NCI-H82 (cell line): Measurements from ENCODE around the gene MRPS23.

ENCODE experiments used
- DNase-seq: peaks from one replicate; lab custom pipeline; 2025; lab: John Stamatoyannopoulos, UW

The MRPS23 gene

DNA sequence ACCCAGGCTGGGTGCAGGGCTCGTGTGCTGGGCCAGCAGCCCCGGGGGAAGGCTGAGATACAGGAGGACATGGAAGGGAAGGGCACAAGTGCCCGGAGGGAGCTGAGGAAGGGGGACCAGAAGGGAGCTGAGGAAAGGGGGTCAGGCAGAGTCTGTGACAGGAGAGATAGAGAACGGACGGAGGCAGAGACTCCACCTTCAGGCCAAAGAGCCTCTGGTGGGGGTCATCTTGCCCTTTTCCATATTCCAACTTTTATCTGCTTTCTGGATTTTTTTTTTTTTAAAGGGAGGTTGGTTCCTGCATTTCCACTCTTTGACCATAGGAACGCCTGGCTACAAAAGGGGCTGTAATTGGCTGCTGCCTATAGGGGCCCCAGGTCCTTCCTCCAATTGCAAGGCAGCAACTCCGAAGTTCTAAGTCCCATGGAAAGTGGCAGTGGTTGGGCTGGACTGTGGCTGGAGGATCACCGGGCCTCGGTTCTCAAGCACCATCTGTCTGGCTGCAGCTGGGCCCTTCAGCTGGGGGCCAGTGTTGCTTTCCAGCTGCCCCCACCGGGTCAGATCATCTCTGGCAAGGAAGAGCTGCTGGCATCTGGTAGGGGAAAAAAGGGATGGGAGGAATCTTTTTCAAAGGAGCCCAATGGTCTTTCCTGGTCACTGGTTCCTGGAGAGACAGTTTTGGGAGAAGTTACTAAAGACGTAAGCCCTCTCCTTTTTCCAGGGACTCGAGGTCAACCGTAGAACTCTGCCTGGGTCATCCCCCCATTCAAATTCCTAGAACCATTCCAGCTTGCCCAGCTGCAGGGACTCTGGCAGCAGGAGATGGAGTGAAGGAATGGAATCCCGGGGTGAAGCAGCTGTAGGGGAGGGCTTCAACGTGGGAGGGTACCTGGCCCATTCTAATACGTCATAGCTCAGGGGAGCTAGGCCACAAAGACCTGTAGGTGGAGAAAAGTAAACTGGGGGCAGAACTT is 13.1 kb upstream of the MRPS23 start:
- DNase-seq: peak; percentile 71

DNA sequence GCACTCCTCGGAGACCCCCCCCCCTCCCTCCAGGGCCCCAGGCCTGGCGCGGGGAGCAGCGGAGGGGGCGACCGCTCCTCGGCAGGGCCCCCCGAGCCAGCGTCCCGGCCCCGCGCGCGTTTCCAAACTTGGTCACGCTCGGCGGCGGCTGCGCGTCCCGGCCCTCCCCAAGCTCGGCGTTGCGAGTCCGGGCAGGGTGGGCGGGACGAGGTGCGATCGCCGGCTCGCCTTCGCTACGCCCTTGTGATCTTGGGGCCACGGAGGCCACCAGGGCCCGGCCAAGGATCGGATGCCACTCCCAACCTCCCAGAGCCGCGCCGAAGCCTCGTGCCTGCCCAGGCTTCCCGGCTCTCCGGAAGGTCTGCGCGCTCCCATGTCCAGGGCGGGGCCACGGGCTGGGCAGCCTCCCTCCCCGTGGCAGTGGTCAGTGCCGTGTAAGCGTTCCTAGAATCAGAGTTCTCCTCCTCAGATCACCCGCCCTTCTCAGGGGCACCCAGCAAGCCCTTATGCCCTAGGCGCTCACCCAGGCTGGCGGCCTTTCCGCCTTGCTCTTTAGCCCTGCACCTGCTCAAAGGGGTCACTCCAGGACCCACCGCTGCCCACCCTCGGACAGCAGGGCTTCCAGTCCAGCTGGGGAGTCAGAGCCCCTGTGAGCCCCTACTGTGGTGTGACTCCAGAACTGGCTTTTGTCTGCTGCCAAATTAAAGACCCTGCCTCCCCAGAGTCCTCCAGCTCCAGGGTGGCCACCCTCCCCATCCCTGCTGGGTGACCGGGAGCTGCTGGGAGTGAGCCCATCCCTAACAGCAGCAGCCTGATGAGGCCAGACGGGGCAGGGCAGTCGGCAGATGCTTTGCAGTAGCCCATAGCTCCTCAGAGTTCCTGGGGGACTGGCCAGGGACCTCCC is 12.2 kb upstream of the MRPS23 start:
- no peak for DNase-seq

DNA sequence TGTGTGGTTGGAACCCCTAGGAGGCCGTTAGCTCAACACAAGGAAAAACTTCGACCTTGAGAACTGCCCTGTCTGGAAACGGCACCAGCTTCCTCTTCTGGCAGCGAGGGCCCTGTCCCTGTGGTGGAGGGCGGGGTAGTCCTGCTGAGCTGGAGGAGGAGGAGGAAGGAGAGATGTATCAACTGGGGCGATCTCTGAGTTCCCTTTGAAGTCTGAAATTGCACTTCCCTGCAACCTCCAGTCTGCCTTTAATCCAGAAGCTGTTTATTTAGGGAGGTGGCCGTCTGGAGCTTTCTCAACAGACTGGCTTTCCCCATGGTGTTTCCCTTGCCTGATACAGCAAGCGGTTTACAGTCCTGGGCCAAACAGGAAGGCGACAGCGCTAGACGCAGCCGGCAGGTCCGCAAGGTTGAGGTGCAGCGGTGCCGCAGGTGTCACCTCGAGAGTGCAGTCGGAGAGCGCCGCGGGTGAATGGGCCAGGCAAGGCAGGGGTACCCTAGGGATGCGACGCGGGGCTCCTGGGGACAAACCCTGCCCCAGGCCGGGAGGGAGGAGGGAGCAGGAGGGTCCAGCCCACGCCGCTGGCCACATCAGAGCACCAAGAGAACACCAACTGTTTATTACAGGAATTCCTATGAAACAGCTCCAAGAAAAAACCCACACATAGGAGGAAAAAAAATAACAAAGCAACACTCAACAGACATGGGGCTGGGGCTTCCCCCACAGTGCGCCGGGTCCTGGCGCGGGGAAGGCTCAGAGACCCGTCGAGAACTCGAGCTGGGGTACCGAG is 11.4 kb upstream of the MRPS23 start:
- DNase-seq: peak; percentile 78

DNA sequence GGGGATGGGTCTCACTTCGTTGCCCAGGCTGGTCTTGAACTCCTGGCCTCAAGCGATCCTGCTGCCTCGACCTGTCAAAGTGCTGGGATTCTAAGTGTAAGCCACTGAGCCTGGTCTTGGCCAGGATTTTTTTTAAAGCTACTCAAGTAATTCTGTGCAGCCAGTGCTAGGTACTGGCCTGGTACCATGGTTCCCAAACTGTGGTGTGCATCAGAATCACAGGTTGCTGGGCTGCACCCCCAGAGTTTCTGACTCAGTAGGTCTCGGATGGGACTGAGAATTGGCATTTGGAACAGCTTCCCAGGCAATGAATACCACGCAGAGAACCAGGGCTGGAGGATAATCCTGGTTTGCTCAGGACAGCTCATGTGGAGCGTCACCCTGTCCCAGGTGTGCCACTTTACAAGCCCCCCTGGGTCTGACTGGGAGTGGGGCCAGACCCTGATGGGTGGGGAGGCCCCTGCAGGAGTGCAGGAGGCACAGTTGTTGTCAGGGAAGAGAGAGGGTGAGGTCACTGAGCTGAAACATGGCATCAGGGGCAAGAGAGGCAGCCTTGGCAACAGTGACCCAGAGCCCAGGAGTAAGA is 10.7 kb upstream of the MRPS23 start:
- DNase-seq: no peak

DNA sequence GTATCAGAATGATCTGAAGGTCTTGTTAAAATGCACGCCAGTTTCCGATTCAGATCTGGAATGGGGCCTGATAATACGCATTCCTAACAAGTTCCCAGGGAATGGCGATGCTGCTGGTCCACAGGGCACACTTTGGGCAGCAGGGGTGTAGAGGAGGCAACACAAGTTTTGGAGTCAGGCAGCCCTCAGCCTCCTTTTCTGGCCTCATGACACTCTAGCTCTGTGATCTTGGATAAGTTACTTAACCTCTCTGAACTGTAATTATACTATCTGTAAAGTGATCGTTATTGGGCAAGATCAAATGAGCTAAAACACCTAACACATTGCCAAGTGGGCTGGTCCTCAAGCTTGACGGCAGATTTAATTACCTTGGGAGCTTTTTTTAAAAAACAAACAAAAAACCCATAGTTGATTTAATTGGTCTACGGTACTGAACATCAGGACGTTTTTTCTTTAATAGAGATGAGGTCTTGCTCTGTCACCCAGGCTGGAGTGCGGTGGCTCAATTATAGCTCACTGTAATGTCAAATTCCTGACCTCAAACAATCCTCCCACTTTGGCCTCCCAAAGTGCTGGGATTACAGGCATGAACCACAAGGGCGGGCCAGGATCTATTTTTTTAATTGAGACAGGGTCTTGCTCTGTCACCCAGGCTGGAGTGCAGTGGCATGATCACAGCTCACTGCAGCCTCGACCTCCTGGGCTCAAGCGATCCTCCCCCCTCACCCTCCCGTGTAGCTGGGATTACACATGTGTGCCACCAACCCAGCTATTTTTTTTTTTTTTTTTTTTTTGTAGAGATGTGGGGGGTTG is 10.0 kb upstream of the MRPS23 start:
- no peak for DNase-seq

DNA sequence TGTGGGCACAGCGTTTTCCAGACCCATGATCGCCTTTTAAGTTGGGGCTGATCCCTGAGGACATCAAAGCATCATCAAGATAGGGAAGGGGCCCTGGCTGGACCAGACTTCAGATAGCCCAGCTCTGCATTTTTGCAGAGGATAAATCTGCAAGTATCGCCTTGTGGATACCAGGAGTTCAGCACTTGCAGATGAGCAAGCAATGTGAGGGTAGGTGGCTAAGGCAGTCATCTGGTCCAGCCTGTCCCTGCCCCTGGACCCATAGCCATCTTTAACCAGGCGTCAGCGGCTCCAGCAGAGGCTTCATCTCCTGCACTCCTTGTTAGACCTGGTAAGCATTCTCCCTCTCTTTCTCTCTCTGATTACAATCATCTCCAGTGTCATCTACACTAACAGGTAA is 9.0 kb upstream of the MRPS23 start:
- DNase-seq: no peak

DNA sequence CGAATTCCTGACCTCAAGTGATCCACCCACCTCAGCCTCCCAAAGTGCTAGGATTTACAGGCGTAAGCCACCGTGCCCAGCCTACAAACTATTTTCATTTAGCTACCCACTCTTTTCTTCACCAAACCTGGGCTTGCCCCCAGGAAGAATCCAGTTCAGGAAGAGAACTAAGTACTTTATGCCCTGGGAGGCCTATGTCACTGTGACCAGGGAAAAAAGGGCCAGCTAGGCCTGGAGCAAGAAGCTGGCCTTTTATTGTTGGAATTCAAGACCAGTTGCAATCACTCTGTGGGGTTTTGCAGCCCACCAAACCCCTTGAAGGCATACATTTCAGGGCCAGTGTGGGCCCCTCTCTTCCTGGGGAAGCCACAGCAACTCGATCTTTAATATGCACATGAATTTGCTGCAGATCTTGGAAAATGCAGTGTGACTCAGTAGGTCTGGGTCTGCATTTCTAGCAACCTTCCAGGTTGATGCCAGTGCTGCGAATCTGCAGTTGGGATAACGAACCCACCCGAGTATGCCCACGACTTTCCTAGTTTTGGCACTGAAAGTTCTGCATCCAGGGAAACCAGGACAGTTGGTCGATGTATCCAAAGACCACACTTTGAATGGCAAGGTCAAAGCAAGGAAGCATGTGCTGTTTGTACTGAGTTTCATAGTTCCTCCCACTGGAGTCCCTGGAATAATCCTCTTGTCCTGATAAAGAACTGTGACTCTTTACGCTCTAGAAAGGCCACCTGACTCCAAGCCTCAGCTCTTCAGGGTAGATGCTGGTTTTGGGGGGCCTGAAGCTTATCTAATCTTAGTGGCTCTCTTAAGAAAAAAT is 7.2 kb upstream of the MRPS23 start:
- peak; percentile 42 for DNase-seq

DNA sequence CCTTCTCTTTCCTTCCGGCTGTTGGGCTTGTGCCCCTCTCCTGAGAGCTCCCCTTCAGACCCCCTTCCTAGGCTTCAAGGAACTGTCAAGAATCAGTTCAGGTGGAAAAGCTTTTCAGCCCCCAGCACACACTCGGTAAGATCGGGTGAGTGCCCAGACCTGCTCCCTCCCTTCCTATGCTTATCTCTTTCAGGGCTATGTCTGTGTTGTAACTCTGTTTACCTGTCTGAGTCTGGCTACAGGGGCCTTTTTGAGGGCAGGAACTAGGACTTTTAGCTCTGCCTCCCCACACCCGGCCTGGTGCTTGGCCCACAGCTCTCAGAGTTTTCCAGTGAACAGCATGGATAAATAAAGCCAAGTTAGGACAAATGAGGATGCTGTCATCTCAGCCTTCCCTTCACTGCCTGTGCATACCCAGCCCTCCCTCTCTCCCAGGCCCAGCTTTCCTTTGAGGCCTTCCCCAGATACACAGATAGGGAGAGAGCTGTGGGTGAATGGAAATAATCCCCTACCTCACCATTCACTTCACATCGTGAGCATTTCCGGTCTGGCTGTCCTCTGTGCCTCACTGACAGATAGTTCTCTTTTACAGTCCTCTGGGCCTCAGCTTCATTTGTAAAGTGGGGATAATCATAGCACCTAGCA is 5.7 kb upstream of the MRPS23 start:
- no peak for DNase-seq

DNA sequence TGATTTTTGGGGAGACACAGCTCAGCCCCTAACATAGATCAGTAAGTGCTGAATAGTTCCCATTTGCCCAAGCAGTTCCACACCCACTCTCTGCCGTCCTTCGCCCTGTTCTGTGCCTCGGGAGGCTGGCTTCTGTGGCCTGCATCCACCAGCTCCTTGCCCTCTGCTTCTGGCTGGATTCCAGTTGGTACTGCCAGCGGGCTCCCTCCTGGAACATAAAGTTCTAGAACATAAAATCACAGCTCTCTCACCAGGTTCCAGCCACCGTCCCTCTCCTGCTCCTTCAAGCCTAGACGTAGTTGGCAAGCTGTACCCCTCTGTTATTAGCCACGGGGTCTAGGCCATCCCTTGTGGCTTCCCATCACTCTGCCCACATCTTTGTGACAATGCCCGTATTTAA is 3.9 kb upstream of the MRPS23 start:
- no peak for DNase-seq

DNA sequence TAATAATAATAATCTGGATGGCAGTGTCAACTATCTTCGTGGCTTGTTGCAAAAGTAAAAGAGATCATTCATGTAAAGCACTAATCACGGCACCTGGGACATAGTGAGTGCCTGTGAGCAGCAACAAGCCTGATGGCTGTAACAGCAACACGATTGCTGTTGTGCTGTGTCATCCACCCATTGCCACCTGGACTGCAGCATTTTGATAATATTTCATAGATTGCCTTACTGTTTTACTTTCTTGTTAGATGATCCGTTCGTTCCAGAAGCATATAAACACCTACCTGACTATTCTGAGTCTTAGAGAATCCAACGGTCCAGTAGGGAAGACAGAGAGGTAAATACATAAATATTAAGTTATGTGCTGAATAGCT is 3.1 kb upstream of the MRPS23 start:
- DNase-seq: no peak

DNA sequence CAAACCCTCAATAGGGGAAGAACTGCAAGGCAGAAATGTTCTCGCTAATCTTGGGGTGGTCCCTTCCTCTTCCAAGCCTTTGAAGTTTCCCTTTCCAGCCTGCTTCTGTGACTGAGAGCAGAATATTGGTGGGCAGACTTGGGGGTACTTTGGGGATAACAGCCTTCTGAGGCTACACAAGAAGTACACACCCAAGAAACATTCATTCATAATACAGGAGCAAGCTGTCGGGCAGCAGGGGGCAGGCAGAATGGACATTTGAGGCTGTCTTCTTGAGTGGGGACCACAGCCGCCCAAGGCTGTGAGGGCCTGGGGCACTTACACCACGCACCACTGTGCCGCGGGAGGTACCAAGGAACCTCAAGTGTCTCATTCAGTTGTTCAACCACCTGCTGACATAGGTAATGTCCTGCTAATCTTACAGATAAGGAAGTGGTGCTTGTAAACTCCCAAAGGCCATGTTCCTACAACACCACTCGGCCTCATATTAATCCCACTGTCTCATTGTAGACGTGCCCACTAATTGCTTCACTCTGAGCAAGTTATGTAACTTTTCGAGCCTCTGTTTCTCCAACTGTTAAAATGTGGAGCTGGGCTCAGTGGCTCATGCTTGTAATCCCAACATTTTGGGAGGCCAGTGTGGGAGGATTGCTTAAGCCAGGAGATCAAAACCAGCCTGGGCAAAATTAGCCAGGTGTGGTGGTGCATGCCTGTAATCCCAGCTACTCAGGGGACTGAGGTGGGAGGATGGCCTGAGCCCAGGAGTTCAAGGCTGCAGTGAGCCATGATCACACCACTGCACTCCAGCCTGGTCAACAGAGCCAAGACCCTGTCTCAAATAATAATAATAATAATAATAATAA is 2.5 kb upstream of the MRPS23 start:
- no peak for DNase-seq

DNA sequence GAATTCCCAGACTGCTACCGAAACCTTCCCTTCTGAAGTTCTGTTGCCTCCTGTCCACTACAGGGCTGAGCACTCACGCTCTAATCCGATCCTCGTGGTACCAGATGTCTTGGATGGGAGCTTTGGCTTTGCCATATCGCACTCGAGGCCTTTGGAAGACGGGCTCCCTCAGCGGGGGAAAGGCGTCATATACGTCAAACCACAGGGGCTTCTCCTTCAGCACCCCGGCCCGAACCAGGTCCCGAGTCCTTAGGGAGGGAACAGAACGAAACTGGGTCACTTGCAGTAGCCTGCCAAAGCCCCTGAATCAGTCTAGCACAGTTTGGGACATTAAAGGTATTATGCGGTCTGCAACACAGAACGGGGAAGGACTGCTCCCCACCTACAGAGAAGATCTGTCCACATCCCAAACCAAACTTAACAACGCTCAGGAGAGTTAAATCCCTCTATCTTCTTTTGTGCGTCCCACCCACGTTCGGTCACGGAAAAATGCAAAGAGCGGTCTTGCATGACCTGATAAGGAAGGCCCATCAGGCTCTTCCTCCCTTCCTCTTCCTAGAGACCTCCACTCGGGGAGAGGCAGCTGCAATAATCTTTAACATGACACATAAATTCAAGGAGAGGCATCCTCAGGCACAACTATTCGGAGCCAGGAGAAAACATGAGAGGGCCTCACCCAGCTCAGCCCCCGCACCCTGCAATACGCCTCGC is 526 bp downstream of the MRPS23 start:
- DNase-seq: peak; percentile 92

DNA sequence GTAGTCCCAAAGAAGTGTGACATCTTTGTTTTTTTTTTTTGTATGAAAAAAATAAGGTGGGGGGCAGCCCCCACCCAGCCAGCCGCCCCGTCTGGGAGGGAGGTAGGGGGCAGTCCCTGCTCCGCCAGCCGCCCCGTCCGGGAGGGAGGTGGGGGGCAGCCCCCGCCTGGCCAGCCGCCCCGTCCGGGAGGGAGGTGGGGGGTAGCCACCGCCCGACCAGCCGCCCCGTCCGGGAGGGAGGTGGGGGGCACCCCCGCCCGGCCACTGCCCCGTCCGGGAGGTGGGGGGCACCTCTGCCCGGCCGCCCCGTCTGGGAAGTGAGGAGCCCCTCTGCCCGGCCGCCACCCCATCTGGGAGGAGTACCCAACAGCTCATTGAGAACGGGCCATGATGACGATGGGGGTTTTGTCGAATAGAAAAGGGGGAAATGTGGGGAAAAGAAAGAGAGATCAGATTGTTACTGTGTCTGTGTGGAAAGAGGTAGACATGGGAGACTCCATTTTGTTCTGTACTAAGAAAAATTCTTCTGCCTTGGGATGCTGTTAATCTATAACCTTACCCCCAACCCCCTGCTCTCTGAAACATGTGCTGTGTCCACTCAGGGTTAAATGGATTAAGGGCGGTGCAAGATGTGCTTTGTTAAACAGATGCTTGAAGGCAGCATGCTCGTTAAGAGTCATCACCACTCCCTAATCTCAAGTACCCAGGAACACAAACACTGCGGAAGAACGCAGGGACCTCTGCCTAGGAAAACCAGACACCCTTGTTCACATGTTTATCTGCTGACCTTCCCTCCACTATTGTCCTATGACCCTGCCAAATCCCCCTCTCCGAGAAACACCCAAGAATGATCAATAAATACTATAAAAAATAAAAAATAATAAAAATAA is 3.5 kb downstream of the MRPS23 start:
- peak; percentile 87 for DNase-seq

DNA sequence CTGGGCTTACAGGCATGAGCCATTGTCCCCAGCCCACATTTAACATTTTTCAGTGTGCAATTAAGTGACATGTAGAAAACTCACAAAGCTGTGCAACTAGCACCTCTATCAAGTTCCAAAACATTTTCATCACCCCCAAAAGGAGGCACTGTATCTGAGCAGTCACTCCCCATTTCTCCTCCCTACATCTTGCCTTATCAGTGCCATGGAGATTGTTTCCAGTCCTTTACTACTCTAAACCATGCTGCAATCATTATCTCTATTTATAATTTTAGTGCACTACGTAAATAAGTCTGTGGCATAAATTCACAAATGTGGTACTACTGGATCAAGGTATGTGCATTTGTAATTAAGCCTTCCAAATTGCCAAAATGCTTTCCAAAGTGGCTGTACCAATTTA is 7.6 kb downstream of the MRPS23 start:
- DNase-seq: no peak

DNA sequence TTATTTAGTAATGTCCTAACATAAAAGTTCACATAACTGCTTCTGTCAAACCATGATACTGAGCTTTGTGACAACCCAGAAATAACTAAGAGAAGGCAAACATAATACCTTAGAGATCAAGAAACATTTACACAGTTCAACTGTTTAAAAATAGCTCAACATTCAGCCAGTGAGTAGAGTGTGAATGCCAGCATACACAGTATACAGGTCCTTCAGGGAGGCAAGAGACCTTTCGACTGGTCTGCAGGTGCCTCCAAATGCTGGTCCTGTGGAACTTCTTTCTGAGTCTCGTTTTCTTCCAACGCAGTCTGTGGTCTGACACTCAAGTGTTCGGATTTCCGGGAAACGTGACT is 10.3 kb downstream of the MRPS23 start:
- DNase-seq: no peak

DNA sequence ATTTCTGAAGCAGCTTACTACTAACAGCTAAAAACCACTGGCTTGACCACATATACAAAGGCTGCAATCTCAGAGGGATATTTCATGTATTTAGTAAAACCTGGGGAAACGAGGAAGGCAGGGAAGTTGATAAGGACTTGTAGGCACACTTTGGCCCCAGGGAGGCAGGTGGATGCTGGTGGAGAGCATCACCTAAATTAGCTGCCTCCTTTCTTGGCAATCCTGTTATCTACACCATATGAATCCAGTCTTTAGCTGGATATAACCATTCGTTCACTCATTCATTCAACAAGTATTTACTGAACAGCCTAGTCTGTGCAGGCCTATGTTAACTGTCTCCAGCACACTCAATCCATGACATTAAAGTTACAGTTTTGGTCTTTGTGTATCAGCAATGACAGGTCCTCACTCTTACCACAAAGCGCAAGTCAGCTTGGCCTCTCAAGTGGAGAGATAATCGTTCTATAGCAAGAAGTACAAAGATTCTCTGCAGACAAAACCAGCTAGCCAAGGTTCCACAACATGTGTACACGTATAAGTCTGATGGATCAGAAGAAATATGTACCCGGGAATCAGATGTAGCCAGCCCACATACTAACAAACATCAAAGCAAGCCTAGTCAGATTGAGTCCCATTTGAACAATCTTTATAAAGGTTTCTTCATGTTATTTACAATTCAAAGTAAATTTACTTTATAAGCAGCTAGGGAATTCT is 10.8 kb downstream of the MRPS23 start:
- DNase-seq: no peak
